Measurements from ENCODE around the gene ZNF45. TPM values are rescaled to one million over a fixed set of nuclear protein-coding genes. Genes with fewer than 3 reads are reported as not detected.

The ZNF45 gene
- total RNA-seq, result 6.5 TPM

DNA sequence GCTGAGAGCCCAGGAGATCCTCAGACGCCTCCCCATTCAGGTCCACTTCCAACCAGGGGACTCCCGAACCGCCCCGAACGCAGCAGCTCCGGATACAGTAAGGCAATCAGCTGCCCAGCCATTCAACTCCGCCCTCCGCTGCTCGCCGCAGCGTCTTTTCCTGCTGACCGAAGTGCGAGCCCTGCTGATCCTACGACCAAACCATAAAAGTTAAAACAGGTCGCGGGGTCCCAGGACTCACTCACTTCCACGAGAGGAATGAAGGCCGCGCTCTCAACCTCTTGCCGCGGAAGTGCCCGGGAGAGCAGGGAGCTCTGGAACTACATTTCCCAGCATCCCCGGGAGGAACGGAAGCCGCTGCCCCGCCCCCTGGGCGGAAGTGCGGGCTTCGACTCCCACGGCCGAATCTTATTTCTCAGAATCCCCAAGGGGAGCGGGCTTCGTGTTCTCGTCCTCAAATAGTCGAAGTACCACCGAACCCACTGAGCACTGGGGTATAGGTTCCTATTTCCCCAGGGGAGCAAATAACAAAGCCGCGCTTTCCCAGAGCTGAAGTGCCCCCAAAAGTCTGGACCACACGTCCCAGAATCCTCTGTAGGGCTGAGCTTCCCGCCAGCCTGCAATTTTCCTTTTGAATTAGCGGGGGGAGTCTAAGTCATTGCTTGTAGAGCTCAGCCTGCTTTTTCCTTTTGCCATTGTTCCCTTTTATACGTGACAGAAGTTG is at the start of gene ZNF45:
TSS of gene ZNF45 (minus strand) at position 298 of the 724 bp plus-strand sequence. CDS start 13,097 bp downstream, outside the sequence.
- peak; percentile 60 to 95 for DNase-seq (ENCODE audit: low spot score in 2 of 2)
- intact Hi-C loops (cut with DNase I), result loop anchor here (1.0 to 10.0 kb wide), 7 partner anchors 16 to 277 kb away; partner anchors contain the start of genes SMG9, ZNF155, ZNF221 and ZNF227
- TF ChIP-seq, protein P1, sequence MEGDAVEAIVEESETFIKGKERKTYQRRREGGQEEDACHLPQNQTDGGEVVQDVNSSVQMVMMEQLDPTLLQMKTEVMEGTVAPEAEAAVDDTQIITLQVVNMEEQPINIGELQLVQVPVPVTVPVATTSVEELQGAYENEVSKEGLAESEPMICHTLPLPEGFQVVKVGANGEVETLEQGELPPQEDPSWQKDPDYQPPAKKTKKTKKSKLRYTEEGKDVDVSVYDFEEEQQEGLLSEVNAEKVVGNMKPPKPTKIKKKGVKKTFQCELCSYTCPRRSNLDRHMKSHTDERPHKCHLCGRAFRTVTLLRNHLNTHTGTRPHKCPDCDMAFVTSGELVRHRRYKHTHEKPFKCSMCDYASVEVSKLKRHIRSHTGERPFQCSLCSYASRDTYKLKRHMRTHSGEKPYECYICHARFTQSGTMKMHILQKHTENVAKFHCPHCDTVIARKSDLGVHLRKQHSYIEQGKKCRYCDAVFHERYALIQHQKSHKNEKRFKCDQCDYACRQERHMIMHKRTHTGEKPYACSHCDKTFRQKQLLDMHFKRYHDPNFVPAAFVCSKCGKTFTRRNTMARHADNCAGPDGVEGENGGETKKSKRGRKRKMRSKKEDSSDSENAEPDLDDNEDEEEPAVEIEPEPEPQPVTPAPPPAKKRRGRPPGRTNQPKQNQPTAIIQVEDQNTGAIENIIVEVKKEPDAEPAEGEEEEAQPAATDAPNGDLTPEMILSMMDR (IDR thresholded peaks at IDR 0.05), result no peak

DNA sequence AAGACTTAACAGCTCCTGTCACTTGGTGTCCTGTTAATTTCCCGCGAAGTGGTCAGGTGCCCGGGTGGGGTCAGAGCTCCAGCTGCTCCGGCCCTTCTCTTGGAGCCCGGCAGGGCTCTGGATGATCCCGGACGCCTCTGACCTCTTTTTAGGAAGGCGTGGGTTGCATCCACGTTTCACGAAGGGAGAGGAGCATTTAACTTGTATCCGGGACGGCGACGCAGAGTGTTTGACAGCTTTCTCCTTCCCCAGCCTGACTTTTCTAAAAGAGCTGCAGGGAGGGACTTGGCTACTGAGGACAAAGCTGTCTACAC is 49.6 kb upstream of the ZNF45 start:
- Histone ChIP-seq H3K36me3 (peaks cover 12 to 16% of the 10 kb centered on the region in 2 donors), H3K4me3 (peak overlapping the region; percentile 74), H3K27ac (peak overlapping the region in 1 of 2 donors; percentile 81), H3K9me3 (peaks cover 14 to 44% of the 10 kb centered on the region in 2 donors), H3K27me3 (no peaks in the 10 kb centered on the region), H3K4me1 (peaks cover 0 to 4% of the 10 kb centered on the region in 2 donors)
- intact Hi-C loops (cut with DNase I), result loop anchor here (1.0 to 10.0 kb wide), 5 partner anchors 18 to 320 kb away; partner anchors contain the start of genes ZNF225, ZNF230, ZNF235 and ZNF45
- TF ChIP-seq, protein P1 (IDR thresholded peaks at IDR 0.05), result no peak
- no peak for DNase-seq (ENCODE audit: low spot score in 2 of 2)

More for the DNA sequence above, at the start of gene ZNF45:
- Histone ChIP-seq H3K9me3 (peaks cover 0 to 5% of the 10 kb centered on the region in 2 donors), H3K4me3 (peak within 1 kb of the TSS; percentile 76 to 93), H3K36me3 (peaks cover 28 to 32% of the 10 kb centered on the region in 2 donors), H3K27me3 (no peaks in the 10 kb centered on the region), H3K4me1 (peaks cover 4 to 16% of the 10 kb centered on the region in 2 donors), H3K27ac (peak within 1 kb of the TSS; percentile 77 to 82)

DNA sequence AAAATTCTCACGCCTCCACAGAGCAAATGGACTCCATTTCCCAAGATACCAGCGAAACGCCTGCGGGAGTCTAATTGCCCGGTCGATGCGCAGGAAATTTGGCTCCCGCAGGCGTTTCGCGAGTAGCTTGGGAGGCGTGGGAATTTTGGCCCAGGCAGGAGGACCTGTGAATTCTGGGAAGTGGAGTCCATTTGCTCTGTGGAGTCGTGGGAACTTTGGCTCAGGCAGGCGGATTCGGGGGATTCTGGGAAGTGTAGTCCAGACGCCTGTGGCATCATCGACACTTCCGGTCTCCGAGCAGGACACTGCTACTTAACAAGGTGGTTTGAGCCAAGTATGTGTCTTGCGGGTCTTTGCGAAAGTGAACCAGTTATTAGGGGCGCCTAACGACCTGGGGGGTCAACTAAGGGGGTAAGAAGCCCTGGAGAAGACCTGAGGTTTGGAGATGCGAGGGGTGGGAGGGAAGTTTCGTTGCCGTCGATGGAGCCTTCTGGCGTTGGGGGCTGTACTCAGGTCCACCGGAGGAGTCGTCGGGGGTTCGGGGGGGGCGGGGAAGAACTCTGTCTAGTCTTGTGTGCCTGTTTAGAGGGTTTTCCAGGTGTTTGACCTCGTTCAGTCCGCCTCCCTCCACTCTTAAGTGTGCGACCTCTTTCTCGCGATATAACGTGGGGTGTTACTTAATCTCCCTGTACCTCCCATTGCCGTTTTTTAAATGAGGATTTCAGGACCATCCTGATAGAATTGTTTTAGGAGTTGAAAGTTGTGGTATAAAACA is 49.0 kb upstream of the ZNF45 start, which contains the start of gene ZNF155:
TSS of gene ZNF155 (plus strand) at position 277 of the 775 bp plus-strand sequence. CDS start 4,356 bp downstream, outside the sequence.
- peaks cover 19 to 50% of the 10 kb centered on the region in 2 donors for H3K9me3 ChIP-seq
- TF ChIP-seq, protein P1 (IDR thresholded peaks at IDR 0.05), result no peak
- peak; percentile 77 to 95 for DNase-seq (ENCODE audit: low spot score in 2 of 2)
- H3K27ac ChIP-seq, result peak within 1 kb of the TSS; percentile 72 to 81
- H3K36me3 ChIP-seq, result peaks cover 6 to 11% of the 10 kb centered on the region in 2 donors
- intact Hi-C loops (cut with DNase I), result loop anchor here (1.0 to 10.0 kb wide), 5 partner anchors 18 to 321 kb away; partner anchors contain the start of genes ZNF225, ZNF230, ZNF235 and ZNF45
- no peaks in the 10 kb centered on the region for H3K27me3 ChIP-seq
- peak within 1 kb of the TSS; percentile 74 for H3K4me3 ChIP-seq
- H3K4me1 ChIP-seq, result peaks cover 0 to 4% of the 10 kb centered on the region in 2 donors

DNA sequence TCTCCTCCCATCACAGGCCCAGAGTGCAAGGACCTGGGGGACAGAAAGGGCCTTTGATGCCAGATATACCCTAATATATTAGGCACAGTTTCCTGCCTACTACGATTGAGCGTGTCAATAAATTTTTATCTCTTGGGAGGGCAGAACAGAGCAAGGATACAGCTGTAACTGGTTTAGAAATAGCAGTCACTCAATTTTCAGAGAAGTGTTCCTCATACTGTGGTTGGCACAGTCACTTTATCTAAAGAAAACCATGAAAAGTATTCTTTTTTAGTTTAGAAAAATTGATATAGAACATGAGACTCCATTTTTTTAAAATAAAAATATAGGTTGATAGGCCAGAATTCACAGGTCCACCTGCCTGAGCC is 48.4 kb upstream of the ZNF45 start:
- intact Hi-C loops (cut with DNase I), result loop anchor here (5.0 to 10.0 kb wide), 3 partner anchors 46 to 321 kb away; partner anchors contain the start of genes ZNF225, ZNF235 and ZNF45
- peak overlapping the region in 1 of 2 donors; percentile 81 for H3K27ac ChIP-seq

DNA sequence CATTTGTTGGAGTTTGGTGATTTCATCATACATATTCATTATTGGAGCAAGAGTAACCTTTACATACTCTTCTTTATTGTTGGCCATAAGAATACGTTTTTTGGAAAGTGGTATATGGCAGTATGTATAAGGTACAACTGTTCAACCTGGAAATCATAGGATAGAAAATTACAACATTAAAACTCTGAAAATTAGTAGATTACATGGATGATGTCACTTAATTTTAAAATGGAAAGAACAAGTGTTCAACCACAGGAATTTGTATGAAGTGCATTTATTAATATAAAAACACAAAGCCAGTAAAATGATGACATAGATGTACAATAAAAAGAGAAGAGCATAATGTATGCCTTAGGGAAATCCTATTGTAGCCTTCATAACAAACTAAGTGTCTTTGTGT is 41.6 kb upstream of the ZNF45 start:
- H3K4me3 ChIP-seq, result no peak overlapping the region
- intact Hi-C loops (cut with DNase I), result no loop called here
- H3K27me3 ChIP-seq, result no peaks in the 10 kb centered on the region
- peaks cover 59 to 100% of the 10 kb centered on the region in 2 donors for H3K9me3 ChIP-seq
- no peaks in the 10 kb centered on the region for H3K36me3 ChIP-seq
- TF ChIP-seq, protein P1 (IDR thresholded peaks at IDR 0.05), result no peak
- no peak overlapping the region for H3K27ac ChIP-seq
- no peak for DNase-seq (ENCODE audit: low spot score in 2 of 2)
- no peaks in the 10 kb centered on the region for H3K4me1 ChIP-seq

More for the DNA sequence above, 48.4 kb upstream of the ZNF45 start:
- Histone ChIP-seq H3K4me3 (peak overlapping the region; percentile 74), H3K27me3 (no peaks in the 10 kb centered on the region), H3K36me3 (peaks cover 3 to 5% of the 10 kb centered on the region in 2 donors), H3K4me1 (peaks cover 0 to 4% of the 10 kb centered on the region in 2 donors), H3K9me3 (peaks cover 19 to 54% of the 10 kb centered on the region in 2 donors)
- no peak for DNase-seq (ENCODE audit: low spot score in 2 of 2)
- TF ChIP-seq, protein P1 (IDR thresholded peaks at IDR 0.05), result no peak
